Epithelial cell of esophagus (primary cell): ENCODE results near the gene HAAO.

Source experiments
- DNase-seq: peaks from one replicate; pipeline ENCODE4 v3.0.0; 2010; ENCODE audit warnings: low read depth
- H3K4me3 ChIP-seq: 2 replicates; pipeline ENCODE4 v1.5.1; 2011; ENCODE audit warnings: mild to moderate bottlenecking, low read length, control low read depth
- CTCF ChIP-seq: IDR thresholded peaks from 2 replicates; pipeline ENCODE4 v1.5.1; 2011; ENCODE audit warnings: low read depth, mild to moderate bottlenecking, low read length, control low read depth, inconsistent platforms; ENCODE audit not compliant: insufficient read depth; ENCODE audit errors: missing control alignments

Gene HAAO

GRCh38 chr2:42723465-42723864, 68.9 kb downstream of the HAAO start:
- no peak for DNase-seq
- no peak overlapping the region for H3K4me3 ChIP-seq
- TF ChIP-seq CTCF: no peak

- no peak for TF ChIP-seq CTCF
- no peak overlapping the region for H3K4me3 ChIP-seq
- DNase-seq: peak; percentile 87
These were observed 69.8 kb downstream of the HAAO start for GRCh38 chr2:42722320-42723190.

GRCh38 chr2:42721898-42722297, 70.5 kb downstream of the HAAO start:
- no peak overlapping the region for H3K4me3 ChIP-seq
- no peak for DNase-seq
- TF ChIP-seq CTCF: no peak
